Heart right ventricle (tissue), 16 donors: ENCODE data around the gene MVB12A. TPM values are rescaled to one million over a fixed set of nuclear protein-coding genes. Genes with fewer than 3 reads are reported as not detected.

Experiments used
- ATAC-seq, 8 donors: fragments of 200-7000 bp; cut with Tn5 transposase; one replicate each; pipeline ENCODE4 v1.9.1; 2020; ENCODE audit warnings: mild to moderate bottlenecking in 8 of 8, moderate library complexity in 8 of 8, moderate number of reproducible peaks in 1 of 8
- DNase-seq, 2 donors: peaks; one replicate each; pipeline ENCODE4 v3.0.0-alpha.2; 2020
- H3K27ac ChIP-seq, 10 donors: fragments of 200-600 bp; sonication (generic) in 2 of 10; one replicate each; pipeline versions ENCODE4 v1.5.0 to v1.8.0; 2020 to 2022; ENCODE audit warnings: mild to moderate bottlenecking in 3 of 10
- H3K27me3 ChIP-seq, 7 donors: fragments of 200-600 bp; one replicate each; pipeline ENCODE4 v1.8.0; 2021 to 2022; ENCODE audit warnings: mild to moderate bottlenecking in 2 of 7
- H3K36me3 ChIP-seq, 9 donors: fragments of 200-600 bp; sonication (generic) in 1 of 9; one replicate each; pipeline versions ENCODE4 v1.5.0 to v1.8.0; 2020 to 2022; ENCODE audit warnings: mild to moderate bottlenecking in 2 of 9
- H3K4me1 ChIP-seq, 9 donors: fragments of 200-600 bp; sonication (generic) in 1 of 9; one replicate each; pipeline versions ENCODE4 v1.5.0 to v1.8.0; 2020 to 2022; ENCODE audit warnings: mild to moderate bottlenecking in 4 of 9
- H3K4me3 ChIP-seq, 10 donors: fragments of 200-600 bp; sonication (generic) in 2 of 10; one replicate each; pipeline versions ENCODE4 v1.5.0 to v1.8.0; 2020 to 2022; ENCODE audit warnings: mild to moderate bottlenecking in 7 of 10, moderate library complexity in 2 of 10
- H3K9me3 ChIP-seq, 11 donors: fragments of 200-600 bp in 10 of 11; sonication (generic) in 2 of 11; one replicate each; pipeline versions ENCODE4 v1.5.0 to v1.8.0; 2013 to 2022; ENCODE audit warnings: mild to moderate bottlenecking in 2 of 11, control low read depth in 1 of 11, moderate library complexity in 1 of 11
- WGBS, 2 donors: extraction: QIAGEN DNeasy Blood & Tissue Kit; methylation state at CpG; one replicate each; pipeline ENCODE4 v1.1.7; 2013; ENCODE audit warnings: inconsistent platforms in 1 of 2; 5-methylcytosine and 5-hydroxymethylcytosine counted together
- intact Hi-C, 10 donors: fragments of 100-400 bp; cut with DNase I; formaldehyde crosslinking; loops; one replicate each; pipeline versions ENCODE4 v1.11.1 to v1.14.2; 2022
- polyA plus RNA-seq, 2 donors: library from polyadenylated mRNA; stranded (reverse); fragments of 200-250 nt; gene quantifications; one replicate each; pipeline ENCODE4 v1.2.3, GENCODE V29; 2013
- total RNA-seq, 10 donors: library from RNA; stranded (reverse); fragmentation: NEBNext Ultra II Directional in 3 of 10; extraction: Animal tissue kit (Norgen Biotek cat#: 25700) in 3 of 10; gene quantifications; one replicate each; pipeline versions ENCODE4 v1.2.1 to v1.2.4, GENCODE V29; 2021 to 2023
- TF ChIP-seq, protein P1 (sequence below), 9 donors: fragments of 200-600 bp; sonication (generic) in 2 of 9; IDR thresholded peaks; one replicate each; pipeline versions ENCODE4 v1.5.0 to v1.8.0; 2021 to 2022; ENCODE audit warnings: antibody characterized with exemption in 9 of 9, mild to moderate bottlenecking in 5 of 9, moderate library complexity in 1 of 9
- donor health status: Arrhythmogenic right ventricular cardiomyopathy.
- donor health status: ischemic (EF 13 %, LVEDD 7.1; RV severe dilation, severe dysfunction).
- donor health status: healthy with polysubstance abuse.
- donor health status: DM: no; HTN: yes; CAD: no.
- donor health status: DM: no; HTN: no; CAD: no.
- donor health status: ischemic (EF 25% LVEDD 6.9; RV normal size, moderate dysfunction).
- donor health status: ischemic (EF 25% LVEDD 5.7; RV mildly dilated, moderate dysfunction).
- donor health status: healthy.
- donor health status: DM: yes; HTN: yes; CAD: no.
- donor health status: Ischemic cardiomyopathy.
- donor health status: ischemic (EF 35%, LVEDD 5.7; RV mildly dilated, moderate dysfunction).
- donor health status: nonischemic (EF 11% LVEDD 7.7; RV severe dilation, severe dysfunction).
- donor health status: DM: yes; HTN: yes; CAD: no.
- donor health status: PGD.
- donor health status: ischemic (EF 29% LVEDD 5.4; RV normal size, mild dysfunction).
- donor health status: nonischemic (EF 23%, LVEDD 6.1; RV moderate dilation, normal function).

The MVB12A gene
- total and polyA plus RNA-seq, 12 donors = 11.7 to 50.0 (median 17.5) TPM

DNA sequence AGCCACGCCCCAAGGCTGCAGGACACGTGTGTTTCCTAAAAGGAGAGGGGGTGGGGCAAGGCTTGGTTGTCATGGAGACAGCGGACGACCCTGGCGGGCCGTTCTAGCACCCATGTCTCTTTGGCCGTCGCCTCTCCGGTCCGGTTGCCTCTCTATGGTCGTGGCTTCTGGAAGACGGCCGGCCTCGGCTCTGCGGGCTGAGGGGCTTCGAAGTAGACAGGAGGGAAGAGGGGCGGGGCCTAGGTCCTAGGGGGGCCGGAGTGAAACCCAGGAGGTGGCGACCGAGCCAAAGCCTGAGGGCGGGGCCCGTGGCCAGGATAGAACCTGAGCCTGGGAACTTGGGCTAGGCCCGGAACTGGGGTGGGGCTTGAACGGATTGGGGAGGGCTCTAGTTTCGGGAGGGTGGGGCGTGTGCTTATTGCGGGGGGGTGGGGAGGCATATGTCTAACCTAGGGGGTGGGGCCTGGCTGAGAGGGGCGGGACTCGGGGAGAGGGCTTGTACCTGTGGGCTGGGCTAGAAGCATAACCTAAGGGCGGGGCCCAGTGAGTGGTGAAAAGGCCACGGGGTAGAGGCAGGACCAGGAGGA is 49.7 kb downstream of the MVB12A start:
- no peaks in the 10 kb centered on the region for H3K27me3 ChIP-seq
- H3K27ac ChIP-seq = peak overlapping the region; percentile 82 to 97 (median 96)
- 0% methylated on average over 29 to 31 of the region's 31 CpGs for WGBS, 2 donors
- H3K4me1 ChIP-seq = peaks cover 7 to 48% (median 24%) of the 10 kb centered on the region in 9 donors
- TF ChIP-seq, protein P1, sequence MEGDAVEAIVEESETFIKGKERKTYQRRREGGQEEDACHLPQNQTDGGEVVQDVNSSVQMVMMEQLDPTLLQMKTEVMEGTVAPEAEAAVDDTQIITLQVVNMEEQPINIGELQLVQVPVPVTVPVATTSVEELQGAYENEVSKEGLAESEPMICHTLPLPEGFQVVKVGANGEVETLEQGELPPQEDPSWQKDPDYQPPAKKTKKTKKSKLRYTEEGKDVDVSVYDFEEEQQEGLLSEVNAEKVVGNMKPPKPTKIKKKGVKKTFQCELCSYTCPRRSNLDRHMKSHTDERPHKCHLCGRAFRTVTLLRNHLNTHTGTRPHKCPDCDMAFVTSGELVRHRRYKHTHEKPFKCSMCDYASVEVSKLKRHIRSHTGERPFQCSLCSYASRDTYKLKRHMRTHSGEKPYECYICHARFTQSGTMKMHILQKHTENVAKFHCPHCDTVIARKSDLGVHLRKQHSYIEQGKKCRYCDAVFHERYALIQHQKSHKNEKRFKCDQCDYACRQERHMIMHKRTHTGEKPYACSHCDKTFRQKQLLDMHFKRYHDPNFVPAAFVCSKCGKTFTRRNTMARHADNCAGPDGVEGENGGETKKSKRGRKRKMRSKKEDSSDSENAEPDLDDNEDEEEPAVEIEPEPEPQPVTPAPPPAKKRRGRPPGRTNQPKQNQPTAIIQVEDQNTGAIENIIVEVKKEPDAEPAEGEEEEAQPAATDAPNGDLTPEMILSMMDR (IDR thresholded peaks at IDR 0.05) = no peak
- ATAC-seq (peak; percentile 75 to 87 (median 81)), DNase-seq (peak; percentile 95 to 97)
- intact Hi-C loops = loop anchor here in 9 of 10 donors (5.0 to 10.0 kb wide), 7 partner anchors 43 to 162 kb away; partner anchors contain the start of genes CCDC194 (in 3 of the 9), PGLS (in 2 of the 9), DDA1 (in 1 of the 9) and MRPL34 (in 1 of the 9)
- H3K9me3 ChIP-seq = no peaks in the 10 kb centered on the region
- H3K4me3 ChIP-seq = peak overlapping the region; percentile 46 to 99 (median 82)
- H3K36me3 ChIP-seq = peaks cover 0 to 12% (median 0%) of the 10 kb centered on the region in 9 donors

GRCh38 chr19:17470068-17470841 is 50.4 kb downstream of the MVB12A start, which contains the start of gene SLC27A1:
TSS of gene SLC27A1 (plus strand) at chr19:17470524. CDS start at chr19:17470541, 17 bp downstream.
- no peaks in the 10 kb centered on the region for H3K9me3 ChIP-seq

GRCh38 chr19:17471410-17472125 is 51.7 kb downstream of the MVB12A start:
- WGBS, 2 donors = 57 to 65% methylated on average over 12 of the region's 12 CpGs
- Histone ChIP-seq H3K9me3 (no peaks in the 10 kb centered on the region), H3K27ac (peak overlapping the region in 2 of 10 donors; percentile 20 to 96), H3K4me3 (peak overlapping the region in 7 of 10 donors; percentile 70 to 99 (median 87)), H3K36me3 (peaks cover 0 to 12% (median 0%) of the 10 kb centered on the region in 9 donors), H3K27me3 (no peaks in the 10 kb centered on the region), H3K4me1 (peaks cover 10 to 55% (median 37%) of the 10 kb centered on the region in 9 donors)
- TF ChIP-seq, protein P1 (IDR thresholded peaks at IDR 0.05) = no peak
- DNase-seq = no peak
- ATAC-seq = no peak
- intact Hi-C loops = loop anchor here in 1 of 10 donors (5.0 kb wide), 1 partner anchor 41 kb away; the partner anchor contains the start of gene PGLS

More at GRCh38 chr19:17470068-17470841, 50.4 kb downstream of the MVB12A start, which contains the start of gene SLC27A1:
- TF ChIP-seq, protein P1 (IDR thresholded peaks at IDR 0.05) = peak in 1 of 9 donors; percentile 14
- Histone ChIP-seq H3K27ac (peak within 1 kb of the TSS; percentile 82 to 97 (median 96)), H3K4me3 (peak within 1 kb of the TSS; percentile 60 to 99 (median 82)), H3K4me1 (peaks cover 9 to 53% (median 30%) of the 10 kb centered on the region in 9 donors), H3K27me3 (no peaks in the 10 kb centered on the region), H3K36me3 (peaks cover 0 to 12% (median 0%) of the 10 kb centered on the region in 9 donors)
- intact Hi-C loops = loop anchor here in 1 of 10 donors (5.0 kb wide), 1 partner anchor 42 kb away; the partner anchor contains the start of gene PGLS
- peak; percentile 88 to 93 (median 90) for ATAC-seq
- 0% methylated on average over 50 to 67 of the region's 67 CpGs for whole genome bisulfite sequencing, 2 donors
- peak; percentile 97 to 99 for DNase-seq
